Skeletal muscle satellite cell (primary cell): ENCODE data around the gene FBXO5. TPM values are rescaled to one million over a fixed set of nuclear protein-coding genes. Genes with fewer than 3 reads are reported as not detected.

Experiments
- H3K27me3 ChIP-seq: 2 replicates; pipeline ENCODE4 v1.7.0; 2013; ENCODE audit warnings: low read length; ENCODE audit not compliant: control insufficient read depth, insufficient read depth
- H3K36me3 ChIP-seq: 2 replicates; pipeline ENCODE4 v1.7.0; 2013; ENCODE audit warnings: mild to moderate bottlenecking, control low read depth, low read length; ENCODE audit not compliant: insufficient read depth
- H3K4me1 ChIP-seq: 2 replicates; pipeline ENCODE4 v1.7.0; 2013; ENCODE audit warnings: low read length; ENCODE audit not compliant: control insufficient read depth, insufficient read depth
- H3K4me2 ChIP-seq: 2 replicates; pipeline ENCODE4 v1.7.0; 2013; ENCODE audit warnings: mild to moderate bottlenecking, low read length
- H3K4me3 ChIP-seq: 2 replicates; pipeline ENCODE4 v1.7.0; 2013; ENCODE audit warnings: low read length
- H3K9ac ChIP-seq: 2 replicates; pipeline ENCODE4 v1.7.0; 2013; ENCODE audit warnings: mild to moderate bottlenecking, low read depth, low read length, moderate library complexity
- H3K9me3 ChIP-seq: replicated peaks from 2 replicates; pipeline ENCODE4 v1.7.0; 2013; ENCODE audit warnings: mild to moderate bottlenecking, control low read depth, low read length
- small RNA-seq: library from RNA; depleted of rRNA; stranded (forward); fragments of <200 nt; gene quantifications from one replicate; pipeline ENCODE3, GENCODE V24; 2012

Gene FBXO5

GRCh38 chr6:152946484-152946883 lies 36.4 kb downstream of the FBXO5 start:
- no peaks in the 10 kb centered on the region for H3K27me3 ChIP-seq
- H3K9ac ChIP-seq = no peak overlapping the region
- no peaks in the 10 kb centered on the region for H3K36me3 ChIP-seq
- no peak overlapping the region for H3K4me2 ChIP-seq
- H3K4me1 ChIP-seq = no peaks in the 10 kb centered on the region
- no peaks in the 10 kb centered on the region for H3K9me3 ChIP-seq
- H3K4me3 ChIP-seq = no peak overlapping the region

- Histone ChIP-seq H3K4me2 (no peak overlapping the region), H3K27me3 (peaks cover 4% of the 10 kb centered on the region), H3K36me3 (no peaks in the 10 kb centered on the region), H3K9ac (no peak overlapping the region), H3K9me3 (no peaks in the 10 kb centered on the region), H3K4me1 (no peaks in the 10 kb centered on the region), H3K4me3 (no peak overlapping the region)
Observed at GRCh38 chr6:152943260-152943897, 39.5 kb downstream of the FBXO5 start.

- Histone ChIP-seq H3K4me1 (no peaks in the 10 kb centered on the region), H3K36me3 (no peaks in the 10 kb centered on the region), H3K27me3 (peaks cover 6% of the 10 kb centered on the region), H3K4me2 (no peak overlapping the region), H3K4me3 (no peak overlapping the region), H3K9ac (no peak overlapping the region), H3K9me3 (no peaks in the 10 kb centered on the region)
Observed at GRCh38 chr6:152942319-152942869, 40.4 kb downstream of the FBXO5 start.

GRCh38 chr6:152941746-152942145 lies 41.1 kb downstream of the FBXO5 start:
- no peak overlapping the region for H3K4me2 ChIP-seq
- H3K9ac ChIP-seq = no peak overlapping the region
- no peaks in the 10 kb centered on the region for H3K9me3 ChIP-seq
- H3K36me3 ChIP-seq = no peaks in the 10 kb centered on the region
- H3K27me3 ChIP-seq = peaks cover 7% of the 10 kb centered on the region
- H3K4me1 ChIP-seq = no peaks in the 10 kb centered on the region
- H3K4me3 ChIP-seq = no peak overlapping the region

GRCh38 chr6:152932865-152933264 lies 50.0 kb downstream of the FBXO5 start:
- no peak overlapping the region for H3K4me2 ChIP-seq
- no peaks in the 10 kb centered on the region for H3K4me1 ChIP-seq
- no peaks in the 10 kb centered on the region for H3K9me3 ChIP-seq
- no peaks in the 10 kb centered on the region for H3K36me3 ChIP-seq
- H3K27me3 ChIP-seq = peaks cover 3% of the 10 kb centered on the region
- no peak overlapping the region for H3K9ac ChIP-seq
- H3K4me3 ChIP-seq = no peak overlapping the region

- no peaks in the 10 kb centered on the region for H3K4me1 ChIP-seq
- H3K9me3 ChIP-seq = no peaks in the 10 kb centered on the region
- no peak overlapping the region for H3K9ac ChIP-seq
- H3K4me3 ChIP-seq = no peak overlapping the region
- H3K36me3 ChIP-seq = no peaks in the 10 kb centered on the region
- H3K27me3 ChIP-seq = no peaks in the 10 kb centered on the region
- H3K4me2 ChIP-seq = no peak overlapping the region
Observed at GRCh38 chr6:152922706-152923105, 60.1 kb downstream of the FBXO5 start.

Small RNA genes within 50 kb of the gene (small RNA-seq; reads per million reads assigned to genes)
- gene AL080276.1 = not detected
